NB4 (cell line): ENCODE measurements around the gene KAZN.

Experiments
- MYC ChIP-seq: IDR thresholded peaks from 2 replicates; pipeline ENCODE4 v1.6.1; 2011; ENCODE audit warnings: low read depth, low read length
- POLR2A ChIP-seq: IDR thresholded peaks from 2 replicates; pipeline ENCODE4 v1.6.1; 2011; ENCODE audit warnings: mild to moderate bottlenecking; ENCODE audit not compliant: insufficient read length; ENCODE audit errors: extremely low read depth
- TF ChIP-seq, protein P1 (sequence below): IDR thresholded peaks from one replicate; pipeline ENCODE4 v1.5.1; 2012; ENCODE audit warnings: low read depth, low read length

DNA sequence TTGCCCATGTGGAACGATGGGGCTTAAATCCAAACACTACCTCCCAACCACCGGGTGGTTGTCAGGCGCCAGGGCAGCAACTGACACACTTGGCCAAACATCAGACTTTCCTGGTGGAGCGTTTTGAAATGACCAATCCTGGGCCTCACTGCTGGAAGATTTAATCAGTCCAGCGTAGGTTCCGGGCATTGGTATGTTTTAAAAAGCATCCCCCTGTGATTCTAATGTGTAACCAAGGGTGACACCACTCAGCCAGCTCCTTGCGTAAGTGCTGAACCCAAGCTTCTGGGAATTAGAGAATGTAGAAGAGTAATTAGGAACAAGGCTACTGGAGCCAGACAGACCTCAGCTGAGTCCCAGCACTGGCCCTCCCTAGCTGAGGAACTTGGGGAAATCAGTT, 44.8 kb upstream of the KAZN start:
- TF ChIP-seq, protein P1, sequence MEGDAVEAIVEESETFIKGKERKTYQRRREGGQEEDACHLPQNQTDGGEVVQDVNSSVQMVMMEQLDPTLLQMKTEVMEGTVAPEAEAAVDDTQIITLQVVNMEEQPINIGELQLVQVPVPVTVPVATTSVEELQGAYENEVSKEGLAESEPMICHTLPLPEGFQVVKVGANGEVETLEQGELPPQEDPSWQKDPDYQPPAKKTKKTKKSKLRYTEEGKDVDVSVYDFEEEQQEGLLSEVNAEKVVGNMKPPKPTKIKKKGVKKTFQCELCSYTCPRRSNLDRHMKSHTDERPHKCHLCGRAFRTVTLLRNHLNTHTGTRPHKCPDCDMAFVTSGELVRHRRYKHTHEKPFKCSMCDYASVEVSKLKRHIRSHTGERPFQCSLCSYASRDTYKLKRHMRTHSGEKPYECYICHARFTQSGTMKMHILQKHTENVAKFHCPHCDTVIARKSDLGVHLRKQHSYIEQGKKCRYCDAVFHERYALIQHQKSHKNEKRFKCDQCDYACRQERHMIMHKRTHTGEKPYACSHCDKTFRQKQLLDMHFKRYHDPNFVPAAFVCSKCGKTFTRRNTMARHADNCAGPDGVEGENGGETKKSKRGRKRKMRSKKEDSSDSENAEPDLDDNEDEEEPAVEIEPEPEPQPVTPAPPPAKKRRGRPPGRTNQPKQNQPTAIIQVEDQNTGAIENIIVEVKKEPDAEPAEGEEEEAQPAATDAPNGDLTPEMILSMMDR = no peak
- TF ChIP-seq POLR2A (no peak), MYC (no peak)
